ENCODE results near the gene MOB2. TPM values are rescaled to one million over a fixed set of nuclear protein-coding genes. Genes with fewer than 3 reads are reported as not detected.

MOB2 gene
- total and polyA plus RNA-seq, 9 of the 15 experiments (the other 6 are each of a cell fraction or from before 2014, with no cell fraction given) = 0.17 to 36.8 (median 19.2) TPM

DNA sequence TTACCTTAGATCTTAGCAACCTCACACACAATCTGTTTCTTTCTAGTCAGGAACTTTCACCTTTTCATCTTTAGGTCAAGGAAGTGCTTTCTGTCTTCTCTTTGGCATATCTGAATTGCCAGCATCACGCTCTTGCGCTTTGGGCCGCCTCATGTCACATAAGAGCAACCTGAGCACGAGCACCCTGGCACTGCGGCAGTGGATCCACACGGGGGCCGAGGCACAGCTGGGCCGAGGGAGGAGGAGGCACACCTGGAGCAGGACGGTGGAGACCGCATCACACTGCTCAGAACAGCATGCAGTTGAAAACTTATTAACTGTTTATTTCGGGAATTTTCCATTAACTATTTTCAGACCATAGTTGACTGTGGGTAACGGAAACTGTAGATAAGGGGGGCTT is 10.7 kb downstream of the MOB2 start (continued):
- TF ChIP-seq, protein P1, sequence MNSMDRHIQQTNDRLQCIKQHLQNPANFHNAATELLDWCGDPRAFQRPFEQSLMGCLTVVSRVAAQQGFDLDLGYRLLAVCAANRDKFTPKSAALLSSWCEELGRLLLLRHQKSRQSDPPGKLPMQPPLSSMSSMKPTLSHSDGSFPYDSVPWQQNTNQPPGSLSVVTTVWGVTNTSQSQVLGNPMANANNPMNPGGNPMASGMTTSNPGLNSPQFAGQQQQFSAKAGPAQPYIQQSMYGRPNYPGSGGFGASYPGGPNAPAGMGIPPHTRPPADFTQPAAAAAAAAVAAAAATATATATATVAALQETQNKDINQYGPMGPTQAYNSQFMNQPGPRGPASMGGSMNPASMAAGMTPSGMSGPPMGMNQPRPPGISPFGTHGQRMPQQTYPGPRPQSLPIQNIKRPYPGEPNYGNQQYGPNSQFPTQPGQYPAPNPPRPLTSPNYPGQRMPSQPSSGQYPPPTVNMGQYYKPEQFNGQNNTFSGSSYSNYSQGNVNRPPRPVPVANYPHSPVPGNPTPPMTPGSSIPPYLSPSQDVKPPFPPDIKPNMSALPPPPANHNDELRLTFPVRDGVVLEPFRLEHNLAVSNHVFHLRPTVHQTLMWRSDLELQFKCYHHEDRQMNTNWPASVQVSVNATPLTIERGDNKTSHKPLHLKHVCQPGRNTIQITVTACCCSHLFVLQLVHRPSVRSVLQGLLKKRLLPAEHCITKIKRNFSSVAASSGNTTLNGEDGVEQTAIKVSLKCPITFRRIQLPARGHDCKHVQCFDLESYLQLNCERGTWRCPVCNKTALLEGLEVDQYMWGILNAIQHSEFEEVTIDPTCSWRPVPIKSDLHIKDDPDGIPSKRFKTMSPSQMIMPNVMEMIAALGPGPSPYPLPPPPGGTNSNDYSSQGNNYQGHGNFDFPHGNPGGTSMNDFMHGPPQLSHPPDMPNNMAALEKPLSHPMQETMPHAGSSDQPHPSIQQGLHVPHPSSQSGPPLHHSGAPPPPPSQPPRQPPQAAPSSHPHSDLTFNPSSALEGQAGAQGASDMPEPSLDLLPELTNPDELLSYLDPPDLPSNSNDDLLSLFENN (IDR thresholded peaks at IDR 0.05; ENCODE audit: low read depth in 2 of 2, low read length in 2 of 2) = no peak
- no peak for TF ChIP-seq ARID2 (IDR thresholded peaks at IDR 0.05)
- no peak for TF ChIP-seq NUFIP1 (IDR thresholded peaks at IDR 0.05; ENCODE audit: partially characterized antibody)
- no peak for TF ChIP-seq HMG20B (CRISPR knock-in tag; IDR thresholded peaks at IDR 0.05)
- TF ChIP-seq ZSCAN29 (IDR thresholded peaks at IDR 0.05) = no peak
- TF ChIP-seq, protein P2, sequence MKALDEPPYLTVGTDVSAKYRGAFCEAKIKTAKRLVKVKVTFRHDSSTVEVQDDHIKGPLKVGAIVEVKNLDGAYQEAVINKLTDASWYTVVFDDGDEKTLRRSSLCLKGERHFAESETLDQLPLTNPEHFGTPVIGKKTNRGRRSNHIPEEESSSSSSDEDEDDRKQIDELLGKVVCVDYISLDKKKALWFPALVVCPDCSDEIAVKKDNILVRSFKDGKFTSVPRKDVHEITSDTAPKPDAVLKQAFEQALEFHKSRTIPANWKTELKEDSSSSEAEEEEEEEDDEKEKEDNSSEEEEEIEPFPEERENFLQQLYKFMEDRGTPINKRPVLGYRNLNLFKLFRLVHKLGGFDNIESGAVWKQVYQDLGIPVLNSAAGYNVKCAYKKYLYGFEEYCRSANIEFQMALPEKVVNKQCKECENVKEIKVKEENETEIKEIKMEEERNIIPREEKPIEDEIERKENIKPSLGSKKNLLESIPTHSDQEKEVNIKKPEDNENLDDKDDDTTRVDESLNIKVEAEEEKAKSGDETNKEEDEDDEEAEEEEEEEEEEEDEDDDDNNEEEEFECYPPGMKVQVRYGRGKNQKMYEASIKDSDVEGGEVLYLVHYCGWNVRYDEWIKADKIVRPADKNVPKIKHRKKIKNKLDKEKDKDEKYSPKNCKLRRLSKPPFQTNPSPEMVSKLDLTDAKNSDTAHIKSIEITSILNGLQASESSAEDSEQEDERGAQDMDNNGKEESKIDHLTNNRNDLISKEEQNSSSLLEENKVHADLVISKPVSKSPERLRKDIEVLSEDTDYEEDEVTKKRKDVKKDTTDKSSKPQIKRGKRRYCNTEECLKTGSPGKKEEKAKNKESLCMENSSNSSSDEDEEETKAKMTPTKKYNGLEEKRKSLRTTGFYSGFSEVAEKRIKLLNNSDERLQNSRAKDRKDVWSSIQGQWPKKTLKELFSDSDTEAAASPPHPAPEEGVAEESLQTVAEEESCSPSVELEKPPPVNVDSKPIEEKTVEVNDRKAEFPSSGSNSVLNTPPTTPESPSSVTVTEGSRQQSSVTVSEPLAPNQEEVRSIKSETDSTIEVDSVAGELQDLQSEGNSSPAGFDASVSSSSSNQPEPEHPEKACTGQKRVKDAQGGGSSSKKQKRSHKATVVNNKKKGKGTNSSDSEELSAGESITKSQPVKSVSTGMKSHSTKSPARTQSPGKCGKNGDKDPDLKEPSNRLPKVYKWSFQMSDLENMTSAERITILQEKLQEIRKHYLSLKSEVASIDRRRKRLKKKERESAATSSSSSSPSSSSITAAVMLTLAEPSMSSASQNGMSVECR (CRISPR knock-in tag; IDR thresholded peaks at IDR 0.05) = no peak
- TF ChIP-seq SMARCE1 (IDR thresholded peaks at IDR 0.05) = no peak
